Measurements from ENCODE around the gene DNMBP.

The DNMBP gene

GRCh38 chr10:100046021-100046486 is 36.3 kb upstream of the DNMBP start:
- Histone ChIP-seq H3K4me1 (ENCODE audit: low read depth, poor library complexity, severe bottlenecking) (peaks cover 15% of the 10 kb centered on the region), H3K4me2 (no peak overlapping the region), H3K27me3 (ENCODE audit: insufficient read depth, low read depth) (no peaks in the 10 kb centered on the region), H4K20me1 (ENCODE audit: insufficient read depth) (no peaks in the 10 kb centered on the region), H3K36me3 (ENCODE audit: insufficient read depth) (no peaks in the 10 kb centered on the region), H3K9ac (no peak overlapping the region), H3K79me2 (ENCODE audit: insufficient read depth, low read depth) (no peaks in the 10 kb centered on the region), H3K27ac (no peak overlapping the region), H2AFZ (ENCODE audit: low read depth) (peak overlapping the region; percentile 43), H3K4me3 (IDR thresholded peaks at IDR 0.05; ENCODE audit: insufficient read depth, low read depth, low read length) (no peak overlapping the region)
- TF ChIP-seq CTCF (conservative IDR thresholded peaks at IDR 0.05; ENCODE audit: low read depth, low read length) = peak; percentile 96

GRCh38 chr10:100045592-100045991 is 35.8 kb upstream of the DNMBP start:
- H3K36me3 ChIP-seq (ENCODE audit: insufficient read depth) = no peaks in the 10 kb centered on the region
- H2AFZ ChIP-seq (ENCODE audit: low read depth) = peak overlapping the region; percentile 43
- no peak overlapping the region for H3K4me3 ChIP-seq (IDR thresholded peaks at IDR 0.05; ENCODE audit: insufficient read depth, low read depth, low read length)
- H3K4me2 ChIP-seq = no peak overlapping the region
- no peaks in the 10 kb centered on the region for H4K20me1 ChIP-seq (ENCODE audit: insufficient read depth)
- peaks cover 15% of the 10 kb centered on the region for H3K4me1 ChIP-seq (ENCODE audit: low read depth, poor library complexity, severe bottlenecking)
- no peak for TF ChIP-seq CTCF (conservative IDR thresholded peaks at IDR 0.05; ENCODE audit: low read depth, low read length)
- H3K27me3 ChIP-seq (ENCODE audit: insufficient read depth, low read depth) = no peaks in the 10 kb centered on the region
- no peak overlapping the region for H3K9ac ChIP-seq
- no peaks in the 10 kb centered on the region for H3K79me2 ChIP-seq (ENCODE audit: insufficient read depth, low read depth)
- no peak overlapping the region for H3K27ac ChIP-seq

DNA sequence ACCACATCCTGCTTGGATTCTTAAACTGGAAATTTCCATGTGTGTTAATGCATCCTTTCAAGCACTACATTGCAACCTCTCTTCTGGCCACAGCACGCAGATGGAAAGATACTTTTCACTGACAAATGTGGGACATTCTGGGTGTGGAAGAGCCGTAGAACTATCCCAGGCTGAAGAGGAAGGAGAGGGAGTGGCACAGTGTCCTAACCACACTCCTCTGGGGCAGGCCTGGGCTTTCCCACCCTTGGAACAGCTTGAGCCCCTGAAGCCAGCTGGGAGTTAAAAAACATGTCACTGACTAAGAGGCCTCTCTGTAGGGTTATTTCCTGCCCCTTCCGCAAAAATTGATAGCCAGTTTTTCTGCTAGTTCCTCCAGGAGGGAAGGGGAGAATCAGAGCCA is 34.0 kb upstream of the DNMBP start:
- Histone ChIP-seq H3K36me3 (ENCODE audit: insufficient read depth) (no peaks in the 10 kb centered on the region), H3K4me3 (IDR thresholded peaks at IDR 0.05; ENCODE audit: insufficient read depth, low read depth, low read length) (no peak overlapping the region), H3K27me3 (ENCODE audit: insufficient read depth, low read depth) (no peaks in the 10 kb centered on the region), H3K4me2 (no peak overlapping the region), H3K79me2 (ENCODE audit: insufficient read depth, low read depth) (no peaks in the 10 kb centered on the region), H3K9ac (no peak overlapping the region), H2AFZ (ENCODE audit: low read depth) (no peak overlapping the region), H4K20me1 (ENCODE audit: insufficient read depth) (no peaks in the 10 kb centered on the region), H3K27ac (no peak overlapping the region), H3K4me1 (ENCODE audit: low read depth, poor library complexity, severe bottlenecking) (peaks cover 15% of the 10 kb centered on the region)
- no peak for TF ChIP-seq CTCF (conservative IDR thresholded peaks at IDR 0.05; ENCODE audit: low read depth, low read length)

- Histone ChIP-seq H3K9ac (no peak overlapping the region), H3K36me3 (ENCODE audit: insufficient read depth) (no peaks in the 10 kb centered on the region), H2AFZ (ENCODE audit: low read depth) (no peak overlapping the region), H3K4me3 (IDR thresholded peaks at IDR 0.05; ENCODE audit: insufficient read depth, low read depth, low read length) (no peak overlapping the region), H3K4me1 (ENCODE audit: low read depth, poor library complexity, severe bottlenecking) (peaks cover 15% of the 10 kb centered on the region), H3K4me2 (no peak overlapping the region), H3K79me2 (ENCODE audit: insufficient read depth, low read depth) (no peaks in the 10 kb centered on the region), H3K27me3 (ENCODE audit: insufficient read depth, low read depth) (no peaks in the 10 kb centered on the region), H4K20me1 (ENCODE audit: insufficient read depth) (no peaks in the 10 kb centered on the region), H3K27ac (no peak overlapping the region)
- no peak for TF ChIP-seq CTCF (conservative IDR thresholded peaks at IDR 0.05; ENCODE audit: low read depth, low read length)
These were observed 33.6 kb upstream of the DNMBP start for GRCh38 chr10:100043344-100043743.
